GM10266 (cell line): ENCODE data around the gene RIOK3.

Experiments
- DNase-seq: peaks from one replicate; pipeline ENCODE4 v3.0.0; 2012; ENCODE audit errors: extremely low spot score
- TF ChIP-seq, protein P1 (sequence below): IDR thresholded peaks from 2 replicates; pipeline ENCODE4 v1.5.1; 2012; ENCODE audit warnings: mild to moderate bottlenecking, low read depth; ENCODE audit not compliant: control insufficient read depth, insufficient read depth; ENCODE audit errors: missing control alignments

RIOK3 gene, protein sequence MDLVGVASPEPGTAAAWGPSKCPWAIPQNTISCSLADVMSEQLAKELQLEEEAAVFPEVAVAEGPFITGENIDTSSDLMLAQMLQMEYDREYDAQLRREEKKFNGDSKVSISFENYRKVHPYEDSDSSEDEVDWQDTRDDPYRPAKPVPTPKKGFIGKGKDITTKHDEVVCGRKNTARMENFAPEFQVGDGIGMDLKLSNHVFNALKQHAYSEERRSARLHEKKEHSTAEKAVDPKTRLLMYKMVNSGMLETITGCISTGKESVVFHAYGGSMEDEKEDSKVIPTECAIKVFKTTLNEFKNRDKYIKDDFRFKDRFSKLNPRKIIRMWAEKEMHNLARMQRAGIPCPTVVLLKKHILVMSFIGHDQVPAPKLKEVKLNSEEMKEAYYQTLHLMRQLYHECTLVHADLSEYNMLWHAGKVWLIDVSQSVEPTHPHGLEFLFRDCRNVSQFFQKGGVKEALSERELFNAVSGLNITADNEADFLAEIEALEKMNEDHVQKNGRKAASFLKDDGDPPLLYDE

DNA sequence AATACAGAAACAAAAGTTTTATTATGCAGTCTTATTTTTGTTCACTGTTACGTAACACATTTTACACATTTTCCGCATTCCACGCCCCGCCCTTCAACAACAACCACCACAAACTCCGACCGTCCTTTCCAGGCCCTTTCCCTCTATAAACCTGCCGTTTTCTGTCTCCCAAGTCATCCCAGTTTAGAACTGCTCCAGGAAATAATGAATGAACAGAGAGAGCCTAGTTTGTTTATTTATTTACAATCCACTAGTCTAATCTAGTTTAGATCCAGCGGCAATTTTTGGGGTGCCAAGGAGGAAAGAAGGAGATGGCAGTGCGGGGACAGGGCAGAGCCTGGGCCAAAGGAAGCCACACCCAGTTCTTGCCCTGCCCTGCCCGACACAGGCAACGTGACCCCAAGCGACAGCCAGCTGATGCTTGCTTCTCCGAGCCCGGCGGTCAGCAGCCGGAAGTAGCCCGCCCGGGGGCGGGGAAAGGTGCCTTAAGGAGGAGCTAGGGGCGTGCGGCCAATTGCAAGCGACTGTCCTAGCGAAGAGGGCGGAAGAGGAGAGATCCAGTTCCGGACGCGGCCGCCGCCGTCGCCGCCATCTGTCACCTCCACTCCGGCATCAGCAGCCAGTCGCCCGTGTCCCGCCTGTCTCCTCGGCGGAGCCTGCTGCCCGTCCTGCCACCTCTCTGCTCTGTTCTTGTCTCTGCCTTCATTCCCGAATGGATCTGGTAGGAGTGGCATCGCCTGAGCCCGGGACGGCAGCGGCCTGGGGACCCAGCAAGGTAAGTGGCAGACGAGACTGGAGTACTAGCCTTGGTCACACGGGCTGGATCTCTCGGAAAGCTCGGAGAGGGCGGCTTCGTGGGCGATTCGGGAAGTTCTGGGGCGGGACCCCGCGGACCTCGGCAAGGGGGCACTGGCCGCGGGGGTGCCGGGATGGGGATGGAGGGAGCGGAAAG lies at the start of gene RIOK3:
Gene RIOK3 (plus strand): TSS at position 560 of the 952 bp plus-strand sequence. CDS start 153 bp downstream, at position 713.
- TF ChIP-seq, protein P1, sequence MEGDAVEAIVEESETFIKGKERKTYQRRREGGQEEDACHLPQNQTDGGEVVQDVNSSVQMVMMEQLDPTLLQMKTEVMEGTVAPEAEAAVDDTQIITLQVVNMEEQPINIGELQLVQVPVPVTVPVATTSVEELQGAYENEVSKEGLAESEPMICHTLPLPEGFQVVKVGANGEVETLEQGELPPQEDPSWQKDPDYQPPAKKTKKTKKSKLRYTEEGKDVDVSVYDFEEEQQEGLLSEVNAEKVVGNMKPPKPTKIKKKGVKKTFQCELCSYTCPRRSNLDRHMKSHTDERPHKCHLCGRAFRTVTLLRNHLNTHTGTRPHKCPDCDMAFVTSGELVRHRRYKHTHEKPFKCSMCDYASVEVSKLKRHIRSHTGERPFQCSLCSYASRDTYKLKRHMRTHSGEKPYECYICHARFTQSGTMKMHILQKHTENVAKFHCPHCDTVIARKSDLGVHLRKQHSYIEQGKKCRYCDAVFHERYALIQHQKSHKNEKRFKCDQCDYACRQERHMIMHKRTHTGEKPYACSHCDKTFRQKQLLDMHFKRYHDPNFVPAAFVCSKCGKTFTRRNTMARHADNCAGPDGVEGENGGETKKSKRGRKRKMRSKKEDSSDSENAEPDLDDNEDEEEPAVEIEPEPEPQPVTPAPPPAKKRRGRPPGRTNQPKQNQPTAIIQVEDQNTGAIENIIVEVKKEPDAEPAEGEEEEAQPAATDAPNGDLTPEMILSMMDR: no peak
- peak; percentile 92 for DNase-seq

DNA sequence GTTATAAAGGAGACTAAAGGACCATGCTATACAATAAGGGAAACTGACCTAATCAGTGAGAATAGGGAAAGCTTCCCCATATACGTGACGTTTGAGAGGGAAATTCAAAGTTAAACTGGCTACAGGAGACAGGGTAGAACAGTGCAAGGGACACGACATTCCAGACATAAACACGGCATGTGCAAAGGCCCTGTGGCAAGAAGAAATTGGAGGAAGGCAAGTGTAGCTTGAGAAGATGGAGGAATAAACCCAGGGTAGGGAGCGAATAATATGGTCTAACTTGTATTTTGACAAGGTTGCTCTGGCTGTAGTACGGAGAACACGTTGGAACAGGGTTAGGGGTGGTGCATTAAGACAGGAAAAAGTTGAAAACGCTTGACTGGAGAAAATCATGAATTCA lies 49.8 kb upstream of the RIOK3 start:
- TF ChIP-seq, protein P1: no peak
- DNase-seq: no peak

DNA sequence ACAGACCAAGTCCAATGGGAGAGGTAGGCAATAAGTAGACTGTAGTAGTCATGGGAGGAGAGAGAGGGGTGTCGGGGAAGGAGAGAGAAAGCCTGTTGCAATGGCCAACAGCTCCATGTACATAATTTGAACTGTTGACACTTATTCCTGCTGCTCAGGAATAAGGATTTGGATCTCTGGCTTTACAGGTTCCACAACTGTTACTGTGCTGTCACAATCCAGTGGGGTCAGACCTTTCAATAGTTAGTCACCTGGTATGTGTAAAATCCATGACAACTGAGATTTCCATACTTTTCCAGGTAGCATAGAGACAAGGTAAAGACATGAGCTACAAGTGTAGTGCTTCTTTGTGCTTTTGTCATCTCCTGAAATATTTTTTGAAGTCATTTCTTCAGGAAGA lies 47.5 kb upstream of the RIOK3 start:
- TF ChIP-seq, protein P1: no peak
- no peak for DNase-seq

DNA sequence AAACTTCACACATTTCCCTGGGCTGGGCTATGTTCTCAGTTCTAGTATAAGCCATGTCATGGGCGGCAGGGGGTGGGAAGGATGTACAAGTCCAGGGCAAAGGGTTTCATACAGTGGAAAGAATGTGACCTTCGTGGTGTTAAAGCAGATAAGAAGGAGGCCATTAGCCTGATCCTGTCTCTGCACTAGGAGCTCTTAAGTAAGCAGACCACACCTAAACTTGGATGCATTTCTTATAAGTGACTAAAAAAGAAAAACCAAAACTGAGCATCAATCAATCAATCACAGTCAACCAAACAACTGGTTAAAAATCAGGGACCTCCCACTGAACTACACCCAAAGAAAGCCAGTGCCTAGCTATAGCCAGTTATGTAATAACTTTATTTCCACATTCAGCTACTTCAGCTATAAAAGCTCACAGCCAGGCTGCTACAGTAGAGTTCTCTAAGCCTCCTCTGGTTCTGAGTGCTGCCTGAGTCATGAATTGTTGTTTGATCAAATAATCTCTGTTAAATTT lies 46.8 kb upstream of the RIOK3 start:
- no peak for DNase-seq
- TF ChIP-seq, protein P1: no peak

DNA sequence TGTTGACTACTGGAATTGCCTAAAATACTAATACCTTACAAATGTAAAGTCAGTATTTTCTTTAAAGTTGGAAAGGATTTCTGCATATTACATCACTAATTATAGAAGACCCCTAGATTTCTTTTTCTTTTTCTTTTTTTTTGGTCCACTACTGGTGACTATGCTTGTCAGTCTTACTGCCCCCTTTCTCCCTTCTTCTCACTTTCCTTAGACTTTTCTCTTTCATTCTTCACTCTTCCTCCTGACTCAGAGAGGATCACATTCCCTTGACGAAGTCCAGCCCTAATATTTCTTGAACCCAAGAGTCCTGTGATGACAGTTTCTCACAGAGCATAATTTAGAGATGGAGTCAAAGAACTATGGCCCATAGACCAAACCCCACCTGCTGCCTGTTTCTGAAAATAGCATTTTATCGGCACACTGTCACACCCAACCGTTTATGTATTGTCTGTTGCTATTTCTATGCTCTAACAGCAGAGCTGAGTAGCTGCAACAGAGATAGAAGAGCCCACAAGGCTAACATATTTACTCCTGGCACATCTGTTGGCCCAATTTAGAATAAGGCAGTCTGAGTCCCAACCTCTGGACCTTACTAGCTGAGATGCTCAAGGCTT lies 40.6 kb upstream of the RIOK3 start:
- no peak for DNase-seq
- TF ChIP-seq, protein P1: no peak

DNA sequence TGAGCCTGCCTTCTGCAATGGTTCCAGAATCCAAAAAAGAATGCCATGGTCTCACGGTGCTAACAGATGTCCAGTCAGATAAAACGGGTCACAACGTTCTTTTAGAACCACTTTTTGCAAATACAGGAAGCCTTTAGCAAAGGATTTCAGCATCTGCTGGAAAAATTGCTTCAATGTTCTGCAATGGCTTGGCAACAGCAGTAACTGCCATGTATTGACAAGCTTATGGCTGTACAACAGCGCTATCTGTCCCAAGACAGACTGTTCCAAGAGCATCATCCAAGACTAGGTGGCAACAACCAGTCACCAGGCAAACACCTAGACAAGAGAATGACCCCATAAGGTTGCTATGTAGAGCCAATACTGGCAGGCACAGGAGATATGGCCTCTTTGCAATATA lies 37.6 kb upstream of the RIOK3 start:
- TF ChIP-seq, protein P1: no peak
- DNase-seq: no peak
